Suprapubic skin (tissue), 4 donors: Measurements from ENCODE around the gene CHN2.

Experiments used
- CTCF ChIP-seq, 2 donors: fragments of 200-600 bp in 1 of 2; fragments of 450-650 bp in 1 of 2; sonication (generic) in 1 of 2; IDR thresholded peaks; one replicate each; pipeline ENCODE4 v1.5.1; 2016 to 2019; ENCODE audit warnings: antibody characterized with exemption in 2 of 2, mild to moderate bottlenecking in 1 of 2, moderate library complexity in 1 of 2
- EP300 ChIP-seq: sonication (generic); formaldehyde crosslinking; IDR thresholded peaks from one replicate; pipeline ENCODE4 v1.6.1; 2017; ENCODE audit warnings: antibody characterized with exemption
- POLR2A ChIP-seq, 2 donors: fragments of 450-650 bp; IDR thresholded peaks; one replicate each; pipeline ENCODE4 v1.6.1; 2017; ENCODE audit warnings: antibody characterized with exemption in 2 of 2, mild to moderate bottlenecking in 2 of 2, moderate library complexity in 2 of 2
- POLR2AphosphoS5 ChIP-seq, 3 donors: sonication (generic); formaldehyde crosslinking; IDR thresholded peaks; one replicate each; pipeline ENCODE4 v1.6.1; 2017; ENCODE audit warnings: antibody characterized with exemption in 3 of 3

DNA sequence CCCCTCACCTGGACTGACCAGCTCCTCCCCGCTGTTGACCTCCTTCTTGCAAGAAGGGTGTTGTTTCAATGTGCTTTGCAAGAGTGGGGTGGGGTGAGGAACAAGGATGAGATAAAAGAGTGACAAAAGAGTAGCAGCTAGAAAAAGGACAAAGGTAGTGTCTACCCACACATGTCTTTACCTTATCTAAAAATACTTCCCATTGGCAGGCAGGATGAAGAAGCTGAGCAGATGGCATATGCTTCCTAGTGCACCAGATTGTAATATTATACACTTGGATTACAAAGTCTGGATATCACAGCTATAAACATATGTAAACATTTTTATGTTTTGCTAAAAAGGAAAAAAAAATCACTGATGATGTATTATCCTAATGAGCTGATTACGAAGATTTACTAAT, 34.5 kb downstream of the CHN2 start:
- no peak for TF ChIP-seq CTCF (IDR thresholded peaks at IDR 0.05)
- TF ChIP-seq POLR2A (IDR thresholded peaks at IDR 0.05) = no peak
- no peak for TF ChIP-seq EP300
- TF ChIP-seq POLR2AphosphoS5 (IDR thresholded peaks at IDR 0.05) = no peak
